ENCODE measurements around the gene CCNI.

DNA sequence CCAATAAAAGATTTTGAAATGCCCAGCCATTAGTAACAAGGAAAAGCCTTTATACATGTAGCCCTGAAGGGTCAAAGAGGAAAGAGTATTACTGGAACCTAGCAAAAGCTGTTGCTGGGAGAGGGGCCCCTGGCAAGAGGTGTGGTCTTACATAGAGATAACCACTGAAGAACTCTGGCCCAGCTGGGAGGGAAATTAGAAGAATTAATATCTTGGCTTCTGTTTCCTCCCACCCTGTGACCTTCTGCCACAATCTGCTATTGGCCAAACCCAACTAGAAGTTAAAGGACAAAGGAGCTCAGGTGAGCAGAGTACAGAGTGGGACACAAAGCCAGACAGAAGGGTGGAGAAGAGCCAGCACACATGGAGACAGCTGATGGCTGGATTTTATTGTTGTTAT, 41.9 kb upstream of the CCNI start:
- TF ChIP-seq ZFP30 (CRISPR knock-in tag; IDR thresholded peaks at IDR 0.05) (no peak), RARB (CRISPR knock-in tag; IDR thresholded peaks at IDR 0.05) (no peak), ZC3H10 (CRISPR knock-in tag; IDR thresholded peaks at IDR 0.05) (no peak), BACH2 (CRISPR knock-in tag; IDR thresholded peaks at IDR 0.05; ENCODE audit: borderline replicate concordance) (no peak), TOX (CRISPR knock-in tag; IDR thresholded peaks at IDR 0.05; ENCODE audit: borderline replicate concordance) (no peak), ZNF565 (CRISPR knock-in tag; conservative IDR thresholded peaks at IDR 0.05; ENCODE audit: low read depth) (no peak), OSR1 (CRISPR knock-in tag; IDR thresholded peaks at IDR 0.05) (no peak), ZFP3 (CRISPR knock-in tag; IDR thresholded peaks at IDR 0.05) (no peak)
- TF ChIP-seq, protein P1, sequence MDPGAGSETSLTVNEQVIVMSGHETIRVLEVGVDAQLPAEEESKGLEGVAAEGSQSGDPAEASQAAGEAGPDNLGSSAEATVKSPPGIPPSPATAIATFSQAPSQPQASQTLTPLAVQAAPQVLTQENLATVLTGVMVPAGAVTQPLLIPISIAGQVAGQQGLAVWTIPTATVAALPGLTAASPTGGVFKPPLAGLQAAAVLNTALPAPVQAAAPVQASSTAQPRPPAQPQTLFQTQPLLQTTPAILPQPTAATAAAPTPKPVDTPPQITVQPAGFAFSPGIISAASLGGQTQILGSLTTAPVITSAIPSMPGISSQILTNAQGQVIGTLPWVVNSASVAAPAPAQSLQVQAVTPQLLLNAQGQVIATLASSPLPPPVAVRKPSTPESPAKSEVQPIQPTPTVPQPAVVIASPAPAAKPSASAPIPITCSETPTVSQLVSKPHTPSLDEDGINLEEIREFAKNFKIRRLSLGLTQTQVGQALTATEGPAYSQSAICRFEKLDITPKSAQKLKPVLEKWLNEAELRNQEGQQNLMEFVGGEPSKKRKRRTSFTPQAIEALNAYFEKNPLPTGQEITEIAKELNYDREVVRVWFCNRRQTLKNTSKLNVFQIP (CRISPR knock-in tag; IDR thresholded peaks at IDR 0.05; ENCODE audit: borderline replicate concordance, low read depth), result no peak
- TF ChIP-seq, protein P2, sequence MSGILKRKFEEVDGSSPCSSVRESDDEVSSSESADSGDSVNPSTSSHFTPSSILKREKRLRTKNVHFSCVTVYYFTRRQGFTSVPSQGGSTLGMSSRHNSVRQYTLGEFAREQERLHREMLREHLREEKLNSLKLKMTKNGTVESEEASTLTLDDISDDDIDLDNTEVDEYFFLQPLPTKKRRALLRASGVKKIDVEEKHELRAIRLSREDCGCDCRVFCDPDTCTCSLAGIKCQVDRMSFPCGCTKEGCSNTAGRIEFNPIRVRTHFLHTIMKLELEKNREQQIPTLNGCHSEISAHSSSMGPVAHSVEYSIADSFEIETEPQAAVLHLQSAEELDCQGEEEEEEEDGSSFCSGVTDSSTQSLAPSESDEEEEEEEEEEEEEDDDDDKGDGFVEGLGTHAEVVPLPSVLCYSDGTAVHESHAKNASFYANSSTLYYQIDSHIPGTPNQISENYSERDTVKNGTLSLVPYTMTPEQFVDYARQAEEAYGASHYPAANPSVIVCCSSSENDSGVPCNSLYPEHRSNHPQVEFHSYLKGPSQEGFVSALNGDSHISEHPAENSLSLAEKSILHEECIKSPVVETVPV (CRISPR knock-in tag; IDR thresholded peaks at IDR 0.05), result no peak

Data from SK-N-SH treated with all-trans-retinoic acid at 6 μM for 48 hours (cell line).